ENCODE results near the gene IL1RAPL2. TPM values are rescaled to one million over a fixed set of nuclear protein-coding genes. Genes with fewer than 3 reads are reported as not detected.
A peak's percentile ranks its signal among the peaks of the same experiment; 100 is the strongest.
"Not testable (repeated sequence)": the region's sequence is repeated elsewhere in the genome, so short reads cannot be mapped to it uniquely, and the experiment has no call there.

Gene IL1RAPL2
- total RNA-seq, 1 donor from 2014 or later = not detected

GRCh38 chrX:105765691-105766090 is 1199.7 kb downstream of the IL1RAPL2 start:
- intact Hi-C loops (cut with micrococcal nuclease) = no loop called here
- DNase-seq (no peak), ATAC-seq (peak; percentile 66)

DNA sequence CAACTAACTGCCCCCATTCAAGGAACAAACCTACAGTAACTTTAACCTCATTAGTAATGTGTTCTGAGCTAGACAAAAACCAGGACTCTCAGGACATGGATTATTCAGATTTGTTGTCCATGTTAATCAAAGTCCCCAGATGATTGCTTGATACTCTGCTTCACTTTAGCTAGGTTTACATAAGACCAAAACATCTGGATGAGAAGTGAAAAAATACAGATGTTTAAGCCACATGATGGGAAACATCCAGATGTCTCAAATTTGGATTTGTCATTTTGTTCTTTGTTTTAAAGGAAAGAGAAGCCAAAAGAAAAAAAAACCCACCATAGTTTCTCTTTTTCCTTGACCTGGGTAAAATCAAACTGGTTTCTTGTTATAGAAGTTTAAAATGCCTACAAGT is 1207.8 kb downstream of the IL1RAPL2 start:
- intact Hi-C loops (cut with micrococcal nuclease) = no loop called here
- ATAC-seq = no peak
- no peak for DNase-seq

- DNase-seq (no peak), ATAC-seq (no peak)
- intact Hi-C loops (cut with micrococcal nuclease) = no loop called here
Observed at GRCh38 chrX:105775679-105776078, 1209.7 kb downstream of the IL1RAPL2 start.

- ATAC-seq (peak; percentile 54), DNase-seq (peak; percentile 25)
- intact Hi-C loops (cut with micrococcal nuclease) = no loop called here
Observed at GRCh38 chrX:105781804-105782203, 1215.8 kb downstream of the IL1RAPL2 start.

DNA sequence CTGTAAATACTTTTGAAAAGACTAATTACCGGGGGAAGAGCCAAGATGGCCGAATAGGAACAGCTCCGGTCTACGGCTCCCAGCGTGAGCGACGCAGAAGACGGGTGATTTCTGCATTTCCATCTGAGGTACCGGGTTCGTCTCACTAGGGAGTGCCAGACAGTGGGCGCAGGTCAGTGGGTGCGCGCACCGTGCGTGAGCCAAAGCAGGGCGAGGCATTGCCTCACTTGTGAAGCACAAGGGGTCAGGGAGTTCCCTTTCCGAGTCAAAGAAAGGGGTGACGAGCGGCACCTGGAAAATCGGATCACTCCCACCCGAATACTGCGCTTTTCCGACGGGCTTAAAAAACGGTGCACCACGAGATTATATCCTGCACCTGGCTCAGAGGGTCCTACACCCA is 1230.9 kb downstream of the IL1RAPL2 start:
- intact Hi-C loops (cut with micrococcal nuclease); DNase-seq; ATAC-seq: not testable (repeated sequence)

- intact Hi-C loops (cut with micrococcal nuclease) = no loop called here
- no peak for ATAC-seq
- no peak for DNase-seq
Observed at GRCh38 chrX:105803891-105804290, 1237.9 kb downstream of the IL1RAPL2 start.

GRCh38 chrX:105805655-105806054 is 1239.7 kb downstream of the IL1RAPL2 start:
- intact Hi-C loops (cut with micrococcal nuclease); ATAC-seq; DNase-seq: not testable (repeated sequence)

- no peak for ATAC-seq
- intact Hi-C loops (cut with micrococcal nuclease) = no loop called here
- DNase-seq = no peak
Observed at GRCh38 chrX:105816517-105816916, 1250.5 kb downstream of the IL1RAPL2 start.
